BJ (cell line): ENCODE measurements around the gene SLC36A3. TPM values are rescaled to one million over a fixed set of nuclear protein-coding genes. Genes with fewer than 3 reads are reported as not detected.

ENCODE experiments used
- CTCF ChIA-PET: fragments of 350-600 bp; formaldehyde crosslinking; extraction: SDS; loops from one replicate; lab custom pipeline; 2021; ENCODE audit warnings: antibody characterized with exemption, inconsistent platforms; lab: Yijun Ruan, JAX
- POLR2A ChIA-PET: fragments of 300-600 bp; sonication (Branson Sonifier 250); formaldehyde crosslinking; extraction: SDS; loops from one replicate; lab custom pipeline; 2021; ENCODE audit warnings: antibody characterized with exemption; lab: Charles Lee
- DNase-seq: peaks from one replicate; pipeline ENCODE4 v3.0.0-alpha.2; 2011; ENCODE audit warnings: low read depth
- H3K27me3 ChIP-seq: 2 replicates; pipeline ENCODE4 v1.6.0; 2011; ENCODE audit warnings: low read length; ENCODE audit not compliant: control insufficient read depth, insufficient read depth
- H3K36me3 ChIP-seq: 2 replicates; pipeline ENCODE4 v1.5.1; 2011; ENCODE audit warnings: low read length; ENCODE audit not compliant: control insufficient read depth, insufficient read depth
- H3K4me3 ChIP-seq: 2 replicates; pipeline ENCODE4 v1.5.1; 2011; ENCODE audit warnings: low read depth, mild to moderate bottlenecking, control low read depth, low read length
- polyA plus RNA-seq: library from polyadenylated mRNA; depleted of rRNA; stranded (reverse); fragments of >200 nt; gene quantifications from 2 replicates; pipeline ENCODE4 v1.2.3, GENCODE V29; 2011
- TF ChIP-seq, protein P1 (sequence below): IDR thresholded peaks from 2 replicates; pipeline ENCODE4 v1.5.1; 2011; ENCODE audit warnings: low read depth, mild to moderate bottlenecking, control low read depth, inconsistent platforms, low read length, moderate library complexity; ENCODE audit not compliant: insufficient read depth

The SLC36A3 gene
- polyA plus RNA-seq, 1 experiment, result not detected

DNA sequence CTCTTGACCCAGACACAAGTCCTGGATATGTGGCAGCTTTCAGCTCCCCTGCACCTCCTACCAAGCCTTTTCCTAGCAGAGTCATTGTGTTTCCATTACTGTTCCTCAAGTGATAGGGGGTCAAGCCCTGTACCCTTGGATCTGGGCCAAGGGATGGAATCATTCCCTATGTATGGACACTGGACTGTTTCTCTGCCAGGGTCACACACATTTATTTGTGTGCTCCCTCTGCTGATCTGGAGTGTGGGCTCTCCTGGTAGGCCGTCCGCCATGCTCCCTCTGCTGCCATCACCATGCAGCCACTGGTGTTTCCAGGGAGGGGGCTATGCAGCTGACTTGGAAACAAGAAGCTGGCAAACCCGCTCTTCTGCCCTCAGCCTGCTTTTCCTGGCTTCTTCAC, 41.0 kb downstream of the SLC36A3 start:
- no peak for DNase-seq
- ChIA-PET CTCF (no interaction called here), POLR2A (no interaction called here)
- Histone ChIP-seq H3K4me3 (no peak overlapping the region), H3K27me3 (no peaks in the 10 kb centered on the region), H3K36me3 (no peaks in the 10 kb centered on the region; the same call in 1 of the 2 replicates)
- TF ChIP-seq, protein P1, sequence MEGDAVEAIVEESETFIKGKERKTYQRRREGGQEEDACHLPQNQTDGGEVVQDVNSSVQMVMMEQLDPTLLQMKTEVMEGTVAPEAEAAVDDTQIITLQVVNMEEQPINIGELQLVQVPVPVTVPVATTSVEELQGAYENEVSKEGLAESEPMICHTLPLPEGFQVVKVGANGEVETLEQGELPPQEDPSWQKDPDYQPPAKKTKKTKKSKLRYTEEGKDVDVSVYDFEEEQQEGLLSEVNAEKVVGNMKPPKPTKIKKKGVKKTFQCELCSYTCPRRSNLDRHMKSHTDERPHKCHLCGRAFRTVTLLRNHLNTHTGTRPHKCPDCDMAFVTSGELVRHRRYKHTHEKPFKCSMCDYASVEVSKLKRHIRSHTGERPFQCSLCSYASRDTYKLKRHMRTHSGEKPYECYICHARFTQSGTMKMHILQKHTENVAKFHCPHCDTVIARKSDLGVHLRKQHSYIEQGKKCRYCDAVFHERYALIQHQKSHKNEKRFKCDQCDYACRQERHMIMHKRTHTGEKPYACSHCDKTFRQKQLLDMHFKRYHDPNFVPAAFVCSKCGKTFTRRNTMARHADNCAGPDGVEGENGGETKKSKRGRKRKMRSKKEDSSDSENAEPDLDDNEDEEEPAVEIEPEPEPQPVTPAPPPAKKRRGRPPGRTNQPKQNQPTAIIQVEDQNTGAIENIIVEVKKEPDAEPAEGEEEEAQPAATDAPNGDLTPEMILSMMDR, result no peak

DNA sequence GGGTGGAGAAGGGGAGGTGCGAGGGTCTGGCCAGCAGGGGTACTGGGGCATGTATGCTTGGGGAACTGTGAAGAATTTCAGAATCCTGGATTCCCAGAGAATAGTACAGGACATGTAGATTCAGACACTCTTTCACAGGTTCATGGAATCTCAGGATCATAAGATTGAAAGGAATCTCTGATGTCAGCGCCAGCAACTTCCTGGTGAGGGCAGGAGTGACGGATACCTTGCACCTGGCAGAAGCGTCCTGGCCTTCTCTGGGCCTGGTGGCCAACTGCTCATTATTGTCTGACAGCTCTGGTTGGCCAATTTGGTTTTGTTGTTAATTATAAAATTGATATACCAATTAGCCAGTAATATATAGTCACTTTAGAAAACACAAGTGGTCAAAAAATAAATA, 43.6 kb downstream of the SLC36A3 start:
- TF ChIP-seq, protein P1, result no peak
- Histone ChIP-seq H3K4me3 (no peak overlapping the region), H3K36me3 (no peaks in the 10 kb centered on the region), H3K27me3 (no peaks in the 10 kb centered on the region)
- no peak for DNase-seq
- ChIA-PET POLR2A (no interaction called here), CTCF (no interaction called here)

DNA sequence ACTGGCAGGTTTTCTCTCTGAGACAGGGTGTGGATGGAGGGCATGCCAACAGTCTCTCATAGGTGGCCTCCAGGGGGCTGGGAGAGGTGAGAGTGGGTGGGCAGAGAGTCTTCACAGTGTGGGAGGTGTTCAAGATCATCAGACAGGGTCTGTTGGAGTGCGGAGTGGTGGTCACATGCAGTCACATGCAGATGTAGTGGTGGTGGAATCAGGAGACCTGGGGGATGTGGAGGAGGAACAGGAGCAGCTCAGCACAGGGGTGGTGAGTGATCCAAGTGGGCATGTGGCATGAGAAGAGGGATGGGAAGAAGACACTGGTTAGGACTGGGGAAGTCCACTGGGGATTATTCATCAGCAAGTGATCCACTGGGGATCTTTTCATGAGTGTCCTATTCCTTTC, 44.8 kb downstream of the SLC36A3 start:
- Histone ChIP-seq H3K4me3 (no peak overlapping the region), H3K36me3 (no peaks in the 10 kb centered on the region), H3K27me3 (no peaks in the 10 kb centered on the region)
- no peak for DNase-seq
- POLR2A ChIA-PET, result no interaction called here
- TF ChIP-seq, protein P1, result no peak
- CTCF ChIA-PET, result interaction anchor here (0.7 kb wide), 1 partner anchor 20 kb away, joined by 4 read pairs; no protein-coding TSS in a partner anchor

DNA sequence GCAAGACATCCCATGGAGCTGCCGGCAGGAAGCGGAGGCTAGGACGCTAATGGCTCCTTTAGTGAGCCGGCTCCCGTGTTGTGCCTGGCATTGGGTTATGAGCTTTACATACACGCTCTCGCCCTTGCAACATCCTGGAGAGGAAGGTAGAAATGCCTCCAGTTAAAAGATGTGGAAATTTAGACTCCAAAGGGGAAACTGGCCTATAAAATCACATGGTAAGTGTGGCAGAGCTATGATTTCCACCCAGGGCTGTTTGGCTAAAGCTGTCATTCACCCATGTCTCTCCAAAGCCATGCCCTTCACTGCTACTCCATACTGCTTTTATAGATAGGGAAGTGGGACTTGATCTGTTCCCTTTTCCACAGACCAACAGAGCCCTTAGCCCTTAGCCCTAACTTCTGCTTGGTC, 45.4 kb downstream of the SLC36A3 start:
- H3K27me3 ChIP-seq, result no peaks in the 10 kb centered on the region
- TF ChIP-seq, protein P1, result no peak
- H3K36me3 ChIP-seq, result no peaks in the 10 kb centered on the region
- no peak overlapping the region for H3K4me3 ChIP-seq
- ChIA-PET POLR2A (no interaction called here), CTCF (interaction anchor here (0.7 to 0.8 kb wide), 2 partner anchors 19 to 207 kb away, joined by 3 to 4 read pairs; no protein-coding TSS in a partner anchor)
- DNase-seq, result no peak

DNA sequence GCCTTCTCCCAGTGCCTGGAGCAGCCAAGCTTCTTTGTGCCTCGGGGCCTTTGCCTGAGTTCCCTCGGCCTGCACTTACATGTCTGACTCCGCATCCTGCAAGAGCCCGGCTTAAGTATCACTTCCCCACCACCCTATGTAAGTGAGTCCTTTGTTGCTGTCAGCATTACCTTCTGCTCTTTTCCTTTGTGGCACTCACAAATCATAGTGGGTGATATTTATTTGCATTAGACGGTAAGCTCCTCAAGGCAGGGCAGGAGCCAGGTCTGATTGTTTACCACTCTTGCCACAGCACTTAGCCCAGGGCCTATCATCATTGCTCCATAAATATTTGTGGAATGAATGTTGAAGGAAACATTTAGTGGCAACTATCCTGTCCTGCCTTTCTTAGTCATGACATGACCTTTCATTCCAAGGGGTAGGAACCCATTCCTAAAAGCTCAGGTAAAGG, 45.8 kb downstream of the SLC36A3 start:
- H3K36me3 ChIP-seq, result no peaks in the 10 kb centered on the region
- H3K27me3 ChIP-seq, result no peaks in the 10 kb centered on the region
- no peak for DNase-seq
- no peak overlapping the region for H3K4me3 ChIP-seq
- CTCF ChIA-PET, result interaction anchor here (0.8 to 1.0 kb wide), 3 partner anchors 19 to 394 kb away, joined by 3 to 6 read pairs (median 3); no protein-coding TSS in a partner anchor
- TF ChIP-seq, protein P1, result no peak
- POLR2A ChIA-PET, result no interaction called here
